ENCODE data around the gene ATOSA.

- TF ChIP-seq, protein P1, sequence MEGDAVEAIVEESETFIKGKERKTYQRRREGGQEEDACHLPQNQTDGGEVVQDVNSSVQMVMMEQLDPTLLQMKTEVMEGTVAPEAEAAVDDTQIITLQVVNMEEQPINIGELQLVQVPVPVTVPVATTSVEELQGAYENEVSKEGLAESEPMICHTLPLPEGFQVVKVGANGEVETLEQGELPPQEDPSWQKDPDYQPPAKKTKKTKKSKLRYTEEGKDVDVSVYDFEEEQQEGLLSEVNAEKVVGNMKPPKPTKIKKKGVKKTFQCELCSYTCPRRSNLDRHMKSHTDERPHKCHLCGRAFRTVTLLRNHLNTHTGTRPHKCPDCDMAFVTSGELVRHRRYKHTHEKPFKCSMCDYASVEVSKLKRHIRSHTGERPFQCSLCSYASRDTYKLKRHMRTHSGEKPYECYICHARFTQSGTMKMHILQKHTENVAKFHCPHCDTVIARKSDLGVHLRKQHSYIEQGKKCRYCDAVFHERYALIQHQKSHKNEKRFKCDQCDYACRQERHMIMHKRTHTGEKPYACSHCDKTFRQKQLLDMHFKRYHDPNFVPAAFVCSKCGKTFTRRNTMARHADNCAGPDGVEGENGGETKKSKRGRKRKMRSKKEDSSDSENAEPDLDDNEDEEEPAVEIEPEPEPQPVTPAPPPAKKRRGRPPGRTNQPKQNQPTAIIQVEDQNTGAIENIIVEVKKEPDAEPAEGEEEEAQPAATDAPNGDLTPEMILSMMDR (IDR thresholded peaks at IDR 0.05) = peak in 2 of 12 donors; percentile 18 to 40
- no peak for TF ChIP-seq POLR2A (IDR thresholded peaks at IDR 0.05)
Observed at GRCh38 chr15:52677593-52678467, 1.4 kb downstream of the ATOSA start.

Measured in heart left ventricle (tissue), 13 donors.